HG03354 (cell line): ENCODE data around the gene MEIKIN.
A peak's percentile ranks its signal among the peaks of the same experiment; 100 is the strongest.

Source experiments
- ATAC-seq: cut with Tn5 transposase; IDR thresholded peaks from one replicate; pipeline ENCODE4 v1.9.1; 2021; ENCODE audit warnings: mild to moderate bottlenecking; ENCODE audit not compliant: unreplicated experiment, poor library complexity, severe bottlenecking

The MEIKIN gene

DNA sequence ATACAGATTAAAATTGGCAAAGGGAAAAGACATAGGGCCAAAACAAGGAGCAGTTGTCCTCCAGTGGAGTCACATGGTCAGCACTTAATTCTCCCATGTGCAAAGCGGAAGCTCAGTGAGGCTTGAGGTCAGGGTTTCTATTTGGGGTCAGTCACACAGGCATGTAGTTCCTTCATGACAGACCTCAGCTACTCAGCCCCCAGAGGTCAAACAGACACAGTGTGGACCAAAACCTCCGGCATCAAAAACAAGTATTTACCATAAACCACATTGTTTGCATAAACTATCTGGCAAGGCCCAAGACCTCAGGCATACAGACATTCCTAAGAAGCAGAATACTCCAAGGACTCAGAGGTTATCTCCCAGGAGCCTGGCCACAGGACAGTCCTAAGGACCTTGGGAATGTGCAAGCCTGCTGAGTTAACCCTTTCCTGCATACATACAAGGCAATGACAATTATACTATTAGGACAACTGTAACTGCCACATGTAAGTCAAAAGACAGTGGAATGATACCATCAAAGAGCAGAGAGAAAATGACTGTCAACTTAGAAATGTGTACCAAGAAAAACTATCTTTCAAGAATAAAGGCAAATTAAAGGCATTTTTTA, 120.0 kb downstream of the MEIKIN start:
- peak; percentile 39 for ATAC-seq

DNA sequence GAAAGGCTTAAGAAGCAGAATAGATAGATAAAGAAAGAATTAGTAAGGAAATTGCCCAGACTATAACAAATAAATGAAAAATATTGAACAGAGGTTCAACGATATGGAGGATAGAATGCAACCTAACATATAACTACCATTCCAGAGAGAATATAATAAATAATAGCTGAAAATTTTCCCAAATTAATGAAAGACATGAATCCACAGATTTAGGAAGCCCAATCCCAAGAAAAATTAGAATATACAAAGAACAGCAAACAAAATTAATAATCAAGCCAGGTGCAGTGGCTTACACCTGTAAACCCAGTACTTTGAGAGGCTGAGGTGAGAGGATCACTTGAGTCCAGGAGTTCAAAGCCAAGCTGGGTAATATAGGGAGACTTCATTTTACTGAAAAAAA, 120.8 kb downstream of the MEIKIN start:
- no peak for ATAC-seq

DNA sequence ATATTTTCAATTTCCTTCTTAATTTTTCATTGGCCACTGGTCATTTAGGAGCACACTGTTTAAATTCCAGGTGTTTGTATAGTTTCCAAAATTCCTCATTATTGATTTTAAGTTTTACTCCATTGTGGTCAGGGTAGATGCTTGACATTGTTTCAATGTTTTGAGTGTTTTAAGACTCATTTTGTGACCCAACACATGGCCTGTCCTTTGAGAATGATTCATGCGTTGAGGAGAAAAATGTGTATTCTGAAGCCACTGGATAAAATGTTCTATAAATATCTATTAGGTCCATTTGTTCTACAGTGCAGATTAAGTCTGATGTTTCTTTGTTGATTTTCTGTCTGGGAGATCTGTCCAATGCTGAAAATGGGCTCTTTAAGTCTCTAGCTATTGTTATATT, 124.2 kb downstream of the MEIKIN start:
- ATAC-seq = no peak

DNA sequence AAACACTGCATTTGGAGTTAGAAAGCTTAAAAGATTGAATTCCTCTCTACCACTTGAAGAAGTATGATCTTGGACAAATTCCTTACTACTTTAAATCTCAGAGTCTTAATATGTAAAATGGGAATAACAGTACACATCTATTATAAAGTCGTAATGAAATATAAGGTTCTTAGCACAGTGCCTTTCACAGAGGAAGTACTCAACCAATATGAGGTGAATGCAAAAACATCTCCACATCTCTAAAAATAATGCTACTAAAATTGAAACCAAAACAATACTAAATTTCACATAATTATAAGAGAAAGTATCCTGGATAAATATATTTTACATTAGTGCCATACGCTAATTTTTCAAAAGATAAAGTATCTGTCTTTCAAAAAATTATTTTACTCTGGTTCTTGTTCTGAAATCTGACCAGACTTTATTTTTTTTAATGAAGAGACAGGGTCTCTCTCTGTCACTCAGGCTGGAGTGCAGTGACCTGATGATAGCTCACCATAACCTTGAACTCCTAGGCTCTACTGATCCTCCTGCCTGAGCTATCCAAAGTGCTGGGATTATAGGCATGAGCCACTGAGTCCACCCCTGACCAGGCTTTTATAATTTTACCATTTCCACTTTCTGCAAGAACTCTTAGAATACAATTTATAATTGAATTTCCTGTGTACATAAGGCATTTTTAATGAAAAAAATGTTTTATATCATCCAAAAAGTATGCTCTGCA, 127.3 kb downstream of the MEIKIN start:
- no peak for ATAC-seq

DNA sequence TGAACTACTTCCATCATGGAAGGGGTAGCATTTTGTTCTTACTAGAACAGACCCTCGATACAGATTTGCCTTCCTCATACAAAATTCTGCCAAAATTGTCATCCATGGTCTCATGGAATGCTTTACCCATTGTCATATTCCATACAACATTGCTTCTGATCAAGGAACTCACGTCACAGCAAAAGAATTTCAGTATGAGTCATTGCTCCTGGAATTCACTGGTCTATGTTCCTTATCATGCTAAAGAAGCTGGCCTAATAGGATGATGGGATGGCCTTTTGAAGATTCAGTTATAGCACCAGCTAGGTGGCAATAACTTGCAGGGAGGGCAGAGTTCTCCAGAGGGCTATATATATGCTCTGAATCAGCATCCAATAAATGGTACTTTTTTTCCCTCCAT, 130.5 kb downstream of the MEIKIN start:
- no peak for ATAC-seq

DNA sequence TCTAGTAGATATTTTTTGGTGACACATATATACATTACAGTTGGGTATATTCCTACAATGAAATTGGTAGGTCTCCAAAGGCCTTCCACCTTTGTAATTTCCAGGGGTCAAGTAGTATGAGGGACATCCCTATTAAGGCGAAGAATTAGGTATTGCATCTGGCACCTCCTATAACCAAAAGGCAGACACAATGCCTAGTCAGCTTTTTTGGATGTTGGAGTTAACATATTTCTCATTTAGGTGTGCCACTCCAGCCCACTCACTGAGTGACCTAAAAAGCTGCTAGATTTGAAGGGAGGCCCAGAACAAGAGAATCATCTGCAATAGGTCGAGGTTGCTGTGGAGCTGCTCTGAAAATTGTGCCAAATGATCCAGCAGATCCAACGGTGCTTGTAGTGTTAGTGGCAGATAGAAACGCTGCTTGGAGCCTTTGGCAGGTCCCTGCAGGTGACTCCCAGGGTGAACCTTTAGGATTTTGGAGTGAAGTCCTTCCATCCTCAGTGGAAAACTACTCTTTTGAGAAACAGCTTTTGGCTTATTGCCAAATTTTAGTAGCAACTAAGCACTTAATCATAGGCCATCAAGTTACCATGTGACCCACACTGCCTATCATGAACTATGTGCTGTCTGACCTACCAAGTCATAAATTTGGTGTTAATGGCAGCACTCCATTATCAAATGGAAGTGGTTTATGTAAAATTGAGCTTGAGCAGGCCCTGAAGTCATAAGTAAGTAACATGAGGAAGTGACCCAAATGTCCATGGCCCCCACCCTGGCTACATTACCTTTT, 132.9 kb downstream of the MEIKIN start:
- ATAC-seq = no peak

DNA sequence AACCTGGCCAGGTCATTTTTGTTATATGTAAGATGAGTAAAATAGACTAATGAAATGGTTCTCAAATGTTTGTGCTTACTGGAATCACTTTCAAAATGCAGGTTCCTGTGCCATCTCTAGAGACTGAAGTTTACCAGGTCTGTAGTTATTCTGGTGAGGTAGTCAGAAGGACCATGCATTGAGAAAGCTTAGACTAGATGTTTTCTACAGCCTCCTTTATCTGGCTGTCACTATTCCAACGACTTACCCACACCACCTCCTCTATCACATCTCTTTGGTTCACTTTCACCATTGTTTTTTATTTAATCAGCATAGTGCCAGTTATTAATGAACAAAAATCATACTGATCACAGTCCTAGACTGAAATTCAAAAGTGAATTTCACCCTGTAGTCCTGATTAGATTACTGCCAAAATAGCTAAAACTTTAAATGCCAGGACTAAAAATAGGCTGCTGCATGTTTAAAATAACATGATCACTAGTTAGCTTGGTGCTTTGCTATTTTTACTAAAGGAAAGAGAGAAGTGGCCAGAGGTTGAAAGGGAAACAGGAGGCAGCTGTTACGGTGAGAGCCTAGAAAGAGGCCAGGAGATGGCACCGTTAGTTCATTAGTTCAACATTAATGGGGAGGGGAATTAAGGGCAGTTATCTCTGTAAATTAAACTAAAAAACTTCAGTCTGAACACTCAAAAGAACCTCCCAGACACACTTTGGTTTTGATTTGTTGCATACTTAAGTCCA, 134.8 kb downstream of the MEIKIN start:
- peak; percentile 60 for ATAC-seq

DNA sequence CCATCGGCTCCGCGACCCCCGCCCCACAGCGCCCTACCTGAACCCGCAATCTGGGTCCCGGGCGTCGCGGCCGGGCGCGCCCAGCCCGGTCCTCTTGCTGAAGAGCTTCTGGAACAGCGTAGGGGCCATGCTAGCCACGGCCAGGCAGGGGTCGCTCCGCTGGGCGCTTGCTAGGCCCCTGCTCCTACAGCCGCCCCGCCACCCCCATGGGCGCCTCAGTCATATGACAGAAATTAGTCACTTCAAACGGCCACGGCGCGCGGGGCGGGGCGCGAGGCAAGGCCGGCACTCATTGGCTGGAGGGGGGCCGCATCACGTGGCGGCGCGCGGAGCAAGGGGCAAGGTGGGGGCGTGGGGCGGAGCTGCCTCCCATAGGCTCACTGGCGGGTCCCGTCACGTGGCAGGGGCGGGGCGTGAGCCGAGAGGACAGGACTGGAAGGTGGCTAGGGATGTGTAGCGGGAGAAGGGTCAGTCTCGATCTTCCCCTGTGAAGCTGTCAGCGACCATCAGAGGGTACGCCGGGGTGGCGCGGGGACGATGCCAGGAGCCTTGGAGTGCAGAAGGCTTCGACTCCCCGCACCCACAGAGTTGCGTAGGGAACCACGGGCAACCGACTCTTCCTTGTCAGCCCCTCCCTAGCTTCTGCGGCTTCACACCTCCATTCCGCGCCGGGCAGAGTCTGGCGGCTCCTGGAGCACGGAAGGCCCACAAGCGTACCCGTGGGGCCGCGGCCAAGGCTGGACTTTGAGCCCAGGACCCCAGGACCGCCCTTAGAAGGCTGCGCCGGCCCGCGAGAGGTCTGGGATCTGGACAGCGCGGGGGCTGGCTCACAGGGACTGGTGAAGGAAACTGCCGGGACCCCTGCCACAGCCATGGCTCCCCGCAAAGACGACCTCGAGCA, 148.4 kb downstream of the MEIKIN start, which contains the start of gene FNIP1:
Gene FNIP1 (minus strand): TSS at position 225 of the 901 bp plus-strand sequence. CDS start 96 bp downstream, at position 129.
- ATAC-seq = peak; percentile 92

DNA sequence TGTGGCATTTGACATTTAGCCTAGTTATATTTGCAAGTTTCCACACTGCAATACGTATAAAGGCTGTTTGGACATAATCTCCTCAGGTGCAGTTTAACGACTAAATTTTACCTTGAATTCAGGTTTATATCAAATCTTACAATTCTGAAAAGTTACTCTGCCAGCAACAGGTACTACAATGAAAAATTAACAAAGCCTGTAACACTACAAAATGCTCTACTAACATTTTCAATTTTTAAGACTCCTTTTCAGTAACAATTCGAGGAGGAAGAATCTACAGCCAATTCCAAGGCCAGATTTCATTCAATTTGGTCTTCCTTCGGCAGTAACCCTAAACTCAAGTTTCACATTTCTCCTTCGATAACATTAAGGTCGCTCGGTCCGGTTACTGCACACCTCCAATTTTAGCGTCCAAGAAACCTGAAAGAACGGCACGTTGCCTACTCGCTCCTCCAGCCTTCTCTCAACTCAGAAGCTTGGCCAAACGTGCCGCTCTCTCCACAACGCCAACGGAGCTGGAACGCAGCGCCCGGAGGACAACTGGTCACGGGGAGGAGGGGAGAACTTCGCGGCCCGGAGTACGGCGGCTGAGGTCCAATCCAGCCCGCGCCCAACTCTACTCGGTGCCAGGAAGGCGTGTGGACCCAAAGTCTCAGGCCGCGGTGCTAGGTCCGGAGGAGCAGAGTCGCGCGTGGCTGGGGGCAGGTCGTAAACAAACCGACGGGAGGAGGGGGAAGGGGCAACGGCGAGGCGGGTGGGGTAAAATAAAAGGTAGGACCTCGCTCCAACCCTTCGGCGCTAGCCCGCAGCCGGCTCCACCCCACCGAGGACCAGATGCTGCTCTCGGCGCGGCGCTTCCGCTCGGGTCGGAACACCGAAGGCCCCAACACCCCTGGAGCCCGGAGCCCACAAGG, 149.3 kb downstream of the MEIKIN start:
- peak; percentile 36 for ATAC-seq

DNA sequence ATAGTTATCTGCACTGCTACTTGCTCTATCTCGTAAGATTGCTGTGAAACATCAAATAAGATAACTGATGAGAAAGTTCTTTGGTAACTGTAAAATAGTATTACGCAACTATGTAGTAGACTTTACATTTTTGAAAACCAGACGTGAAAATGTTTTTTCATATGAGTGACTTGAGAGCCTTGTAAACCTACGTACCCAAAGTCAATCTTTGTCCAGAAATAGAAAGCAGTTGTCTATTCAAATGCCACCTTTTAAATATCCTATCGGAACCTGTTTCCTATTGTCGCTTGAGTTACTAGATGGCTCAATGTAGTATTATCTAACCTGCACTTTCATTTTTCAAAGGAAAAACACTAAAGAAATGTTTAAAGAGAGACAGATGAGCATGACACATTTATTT, 150.2 kb downstream of the MEIKIN start:
- ATAC-seq = no peak

DNA sequence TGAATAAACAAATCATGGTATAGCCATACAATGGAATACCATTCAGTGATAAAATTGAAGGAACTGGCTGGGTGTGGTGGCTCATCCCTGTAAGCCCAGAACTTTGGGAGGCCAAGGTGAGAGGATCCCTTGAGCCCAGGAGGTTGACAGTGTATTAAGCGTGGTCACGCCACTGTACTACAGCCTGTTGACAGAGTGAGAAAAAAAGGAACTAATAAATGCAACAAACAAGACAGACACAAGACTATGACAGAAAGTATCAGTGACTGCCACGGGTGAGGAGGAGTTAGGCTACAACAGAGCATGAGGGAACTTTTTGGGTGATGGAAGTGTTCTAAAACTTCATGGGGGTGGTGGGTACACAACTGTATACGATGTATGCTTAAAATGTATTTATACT, 150.9 kb downstream of the MEIKIN start:
- peak; percentile 19 for ATAC-seq

DNA sequence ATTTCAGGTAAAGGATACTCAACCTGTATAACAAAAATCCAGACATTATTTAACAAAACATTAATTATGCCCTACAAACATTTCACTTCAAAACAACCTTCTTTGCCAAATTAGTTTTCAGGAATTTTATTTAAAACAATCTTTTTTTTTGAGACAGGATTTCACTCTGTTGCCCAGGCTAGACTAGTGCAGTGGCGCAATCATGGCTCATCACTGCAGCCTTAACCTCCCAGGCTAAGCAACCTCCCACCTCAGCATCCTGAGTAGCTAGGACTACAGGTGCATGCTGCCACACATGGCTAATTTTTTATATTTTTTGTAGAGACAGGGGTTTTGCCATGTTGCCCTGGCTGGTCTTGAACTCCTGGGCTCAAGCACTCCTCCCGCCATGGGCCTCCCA, 152.6 kb downstream of the MEIKIN start:
- ATAC-seq = no peak

DNA sequence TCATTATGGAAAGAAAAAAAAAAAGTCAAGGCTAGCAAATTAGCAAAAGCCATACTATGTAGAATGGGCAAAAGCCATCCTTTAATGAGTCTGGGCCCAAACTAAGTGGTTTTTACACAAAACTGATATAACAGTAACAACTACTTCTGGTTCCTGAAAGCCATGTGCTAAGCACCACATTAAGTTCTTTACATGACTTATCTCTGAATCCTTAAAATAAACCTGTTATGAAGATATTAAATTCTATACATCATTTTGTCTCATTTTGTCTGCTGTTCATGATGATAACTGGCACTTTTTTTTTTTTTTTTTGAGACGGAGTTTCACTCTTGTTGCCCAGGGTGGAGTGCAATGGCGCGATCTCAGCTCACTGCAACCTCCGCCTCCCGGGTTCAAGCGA, 153.6 kb downstream of the MEIKIN start:
- ATAC-seq = no peak

DNA sequence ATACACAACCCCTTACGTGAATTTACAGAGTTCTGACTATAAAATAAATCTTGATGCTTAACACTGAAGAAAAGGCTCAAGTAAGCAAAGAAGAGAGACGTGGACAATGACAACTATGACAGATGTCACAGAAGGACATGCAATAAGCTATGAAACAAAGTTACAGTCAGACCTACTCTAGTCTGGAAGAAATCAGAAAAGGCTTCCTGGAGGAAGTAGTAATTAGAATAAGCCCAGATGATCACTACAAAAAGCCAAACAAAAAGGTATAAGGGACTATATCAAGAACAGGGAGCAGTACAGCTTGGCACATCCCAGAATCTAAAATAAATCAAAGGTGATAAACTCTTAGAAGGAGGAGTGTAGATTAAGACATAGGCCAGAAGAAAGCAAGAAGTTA, 154.9 kb downstream of the MEIKIN start:
- no peak for ATAC-seq

DNA sequence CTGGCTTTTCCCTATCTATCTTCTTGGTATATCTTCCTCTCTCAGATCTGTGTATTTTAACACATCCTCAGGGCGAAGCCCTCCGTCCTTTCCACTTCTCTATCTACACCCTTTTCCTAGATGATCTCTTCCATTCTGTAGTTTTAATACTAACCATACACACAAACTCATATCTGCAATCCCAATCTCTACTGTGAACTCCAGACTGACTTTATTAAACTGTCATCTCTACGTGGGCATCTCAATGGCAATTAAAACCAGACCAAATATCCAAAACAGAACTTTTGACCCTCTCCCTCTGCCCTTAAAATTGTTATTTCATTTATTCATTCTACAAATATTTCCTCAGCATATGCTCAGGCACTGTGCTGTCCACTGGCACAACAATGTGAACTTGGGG, 155.7 kb downstream of the MEIKIN start:
- no peak for ATAC-seq

DNA sequence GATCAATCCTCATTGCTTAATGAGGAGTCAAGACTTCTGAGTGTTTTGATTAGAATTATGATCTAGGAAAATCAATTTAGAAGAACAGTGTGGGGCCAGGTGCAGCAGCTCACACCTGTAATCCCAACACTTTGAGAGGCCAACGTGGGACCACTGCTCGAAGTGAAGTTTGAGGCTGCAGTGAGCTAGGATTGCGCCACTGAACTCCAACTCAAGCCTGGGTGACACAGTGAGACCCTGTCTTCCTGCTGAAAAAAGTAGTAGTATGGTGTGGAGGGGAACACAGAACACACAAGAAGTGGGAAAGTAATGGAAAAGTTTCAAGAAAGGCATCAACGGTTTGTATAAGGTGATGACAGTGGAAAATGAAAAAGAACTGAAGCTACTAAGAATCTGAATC, 157.7 kb downstream of the MEIKIN start:
- no peak for ATAC-seq

DNA sequence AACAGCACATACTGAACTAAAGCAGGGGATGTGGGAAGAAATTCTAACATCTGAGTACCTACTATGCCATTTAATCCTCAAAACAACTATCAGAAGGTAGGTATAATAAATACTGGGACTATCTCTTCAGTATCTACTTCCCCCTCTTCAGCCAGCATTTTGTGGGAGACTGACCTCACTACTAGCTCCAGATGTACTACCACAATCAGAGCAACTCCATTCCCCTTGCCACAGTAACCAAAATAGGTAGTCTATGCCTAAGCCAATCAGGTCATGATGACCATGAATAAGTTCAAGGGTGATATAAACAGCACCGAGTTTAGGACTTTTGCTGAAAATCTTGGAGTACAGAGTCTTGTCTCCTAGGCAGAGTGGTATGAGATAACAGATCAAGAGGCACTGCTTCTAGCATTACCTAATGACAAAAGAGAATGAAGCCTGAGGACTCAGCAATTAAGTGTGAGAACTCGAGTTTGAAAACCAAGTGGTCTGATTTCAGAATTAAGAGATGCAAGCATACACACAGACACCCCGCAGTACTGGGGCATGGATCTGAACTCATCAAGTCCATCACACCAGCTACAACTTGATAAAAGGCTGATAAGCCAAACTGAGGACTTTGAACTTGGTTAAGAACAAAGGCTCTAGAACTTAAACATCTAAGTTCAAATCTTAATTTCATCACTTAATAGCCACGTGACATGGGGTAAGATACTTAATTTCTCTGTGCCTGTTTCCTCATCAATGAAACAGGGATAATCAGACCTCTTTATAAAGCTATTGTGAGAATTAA, 158.4 kb downstream of the MEIKIN start:
- no peak for ATAC-seq
